ENCODE results near the gene TRAF3IP3.
"Not testable (repeated sequence)": the region's sequence is repeated elsewhere in the genome, so short reads cannot be mapped to it uniquely, and the experiment has no call there.

Gene TRAF3IP3

GRCh38 chr1:209767706-209768105 lies 11.9 kb downstream of the TRAF3IP3 start:
- in situ Hi-C loops (cut with MboI; ENCODE audit: low sequenced_read_pairs), result no loop called here

- in situ Hi-C loops (cut with MboI; ENCODE audit: low sequenced_read_pairs), result no loop called here
These were observed 12.5 kb downstream of the TRAF3IP3 start for GRCh38 chr1:209768354-209768774.

DNA sequence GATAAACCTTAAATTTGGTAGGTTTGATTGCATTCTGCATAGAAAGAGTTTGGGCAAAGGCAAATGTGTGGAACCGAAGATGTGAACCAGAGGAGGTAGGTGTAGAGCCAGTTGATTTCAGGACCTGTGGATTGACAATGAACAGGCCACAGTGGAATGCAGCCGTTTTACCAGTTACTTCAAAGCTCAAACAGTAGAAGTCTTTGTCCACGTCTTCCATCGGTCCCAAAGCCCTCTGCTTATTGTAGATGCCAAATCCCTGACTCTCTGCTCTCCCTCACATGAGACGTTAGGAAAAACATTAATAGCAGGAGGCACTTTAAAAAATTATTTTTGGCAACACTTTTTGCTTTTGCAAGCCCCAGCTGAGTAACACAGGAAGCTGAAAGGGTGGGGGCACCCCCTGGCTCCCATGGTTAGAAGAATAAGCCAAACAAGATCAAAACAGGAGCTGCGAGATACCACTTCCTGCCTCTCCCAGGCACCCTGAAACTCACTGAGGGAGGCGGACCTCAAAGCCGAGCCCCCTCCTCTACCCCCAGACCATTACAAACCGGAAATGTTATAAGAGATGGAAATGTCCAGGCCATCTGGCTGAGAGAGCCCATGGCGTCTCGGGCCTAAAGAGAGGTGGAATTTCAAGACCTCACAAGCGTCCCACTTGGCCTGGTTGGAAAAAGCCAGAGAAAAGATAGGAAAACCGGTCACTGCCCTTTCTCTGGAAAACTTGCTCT lies 13.5 kb downstream of the TRAF3IP3 start:
- in situ Hi-C loops (cut with MboI; ENCODE audit: low sequenced_read_pairs), result no loop called here

DNA sequence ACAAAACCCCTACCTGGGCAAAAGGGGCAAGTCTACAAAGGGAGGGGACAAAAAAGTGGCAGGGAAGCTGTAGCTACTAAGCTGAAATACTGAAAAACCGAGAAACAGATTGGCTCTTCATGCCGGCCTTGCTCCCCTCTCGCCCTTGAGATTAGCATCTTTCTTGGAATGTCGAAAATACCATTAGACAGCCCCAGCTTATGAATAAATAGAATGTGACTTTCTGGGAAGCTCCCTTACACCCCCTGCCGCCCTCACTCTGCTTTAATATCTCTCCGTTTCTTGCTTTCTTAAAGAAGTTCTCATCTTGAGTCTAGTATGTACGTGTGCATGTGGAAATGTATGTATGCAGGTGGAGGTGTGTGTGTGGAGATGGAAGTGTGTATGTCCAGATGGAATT lies 14.1 kb downstream of the TRAF3IP3 start:
- in situ Hi-C loops (cut with MboI; ENCODE audit: low sequenced_read_pairs), result no loop called here

DNA sequence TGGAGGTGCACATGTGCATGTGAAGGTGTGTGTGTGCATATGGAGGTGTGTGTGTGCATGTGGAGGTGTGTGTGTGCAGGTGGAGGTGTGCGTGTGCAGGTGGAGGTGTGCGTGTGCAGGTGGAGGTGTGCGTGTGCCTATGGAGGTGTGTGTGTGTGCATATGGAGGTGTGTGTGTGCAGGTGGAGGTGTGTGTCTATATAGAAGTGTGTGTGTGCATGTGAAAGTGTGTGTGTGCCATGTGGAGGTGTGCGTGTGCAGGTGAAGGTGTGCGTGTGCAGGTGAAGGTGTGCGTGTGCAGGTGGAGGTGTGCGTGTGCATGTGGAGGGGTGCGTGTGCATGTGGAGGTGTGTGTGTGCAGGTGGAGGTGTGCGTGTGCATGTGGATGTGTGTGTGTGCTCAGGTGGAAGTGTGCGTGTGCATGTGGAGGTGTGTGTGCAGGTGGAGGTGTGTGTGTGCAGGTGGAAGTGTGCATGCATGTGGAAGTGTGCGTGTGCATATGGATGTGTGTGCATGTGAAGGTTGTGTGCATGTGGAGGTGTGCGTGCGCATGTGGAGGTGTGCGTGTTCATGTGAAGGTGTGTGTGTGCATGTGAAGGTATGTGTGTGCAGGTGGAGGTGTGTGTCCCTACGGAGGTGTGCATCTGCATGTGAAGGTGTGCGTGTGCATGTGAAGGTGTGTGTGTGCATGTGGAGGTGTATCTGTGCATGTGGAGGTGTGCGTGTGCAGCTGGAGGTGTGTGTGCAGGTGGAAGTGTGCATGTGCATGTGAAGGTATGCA lies 15.0 kb downstream of the TRAF3IP3 start:
- in situ Hi-C loops (cut with MboI; ENCODE audit: low sequenced_read_pairs), result no loop called here

- in situ Hi-C loops (cut with MboI; ENCODE audit: low sequenced_read_pairs), result no loop called here
These were observed 16.3 kb downstream of the TRAF3IP3 start for GRCh38 chr1:209772126-209772525.

DNA sequence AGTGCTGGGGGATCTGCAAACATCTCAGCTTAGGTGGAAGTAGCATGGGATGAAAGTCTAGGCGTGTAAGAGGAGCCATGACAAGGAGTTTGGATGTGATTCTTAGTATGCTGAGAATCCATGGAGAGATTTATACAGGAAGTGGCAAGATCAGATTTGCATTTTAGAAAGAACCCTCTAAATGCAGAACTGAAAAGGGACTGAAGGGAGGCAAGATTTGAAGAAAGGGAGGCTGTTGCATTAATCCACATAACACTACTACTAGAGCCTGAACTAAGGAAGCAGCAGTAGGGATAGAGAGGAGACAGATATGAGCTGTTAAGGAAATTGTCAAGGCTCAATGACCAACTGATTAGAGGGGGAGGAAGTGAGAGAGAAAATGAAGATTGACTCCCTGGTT lies 18.7 kb downstream of the TRAF3IP3 start:
- in situ Hi-C loops (cut with MboI; ENCODE audit: low sequenced_read_pairs), result no loop called here

DNA sequence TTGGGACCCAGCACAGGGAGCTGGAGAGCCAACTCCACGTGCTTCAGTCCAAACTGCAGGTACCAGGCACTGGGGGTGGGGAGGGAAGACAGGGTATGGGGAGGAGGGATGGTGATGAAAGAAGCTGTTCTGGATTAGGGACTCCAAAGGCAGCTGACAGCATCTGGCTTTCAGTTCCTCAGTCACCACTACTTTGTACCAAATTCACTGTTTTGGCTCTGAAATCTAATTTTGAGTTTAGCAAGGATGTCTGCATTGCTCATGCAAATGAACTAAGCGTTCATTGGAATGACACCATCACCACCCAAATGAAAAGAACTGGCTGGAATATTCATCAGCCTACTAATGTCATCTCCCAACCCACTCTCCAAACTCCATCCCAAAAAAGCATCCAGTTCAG lies 19.8 kb downstream of the TRAF3IP3 start:
- in situ Hi-C loops (cut with MboI; ENCODE audit: low sequenced_read_pairs), result no loop called here

DNA sequence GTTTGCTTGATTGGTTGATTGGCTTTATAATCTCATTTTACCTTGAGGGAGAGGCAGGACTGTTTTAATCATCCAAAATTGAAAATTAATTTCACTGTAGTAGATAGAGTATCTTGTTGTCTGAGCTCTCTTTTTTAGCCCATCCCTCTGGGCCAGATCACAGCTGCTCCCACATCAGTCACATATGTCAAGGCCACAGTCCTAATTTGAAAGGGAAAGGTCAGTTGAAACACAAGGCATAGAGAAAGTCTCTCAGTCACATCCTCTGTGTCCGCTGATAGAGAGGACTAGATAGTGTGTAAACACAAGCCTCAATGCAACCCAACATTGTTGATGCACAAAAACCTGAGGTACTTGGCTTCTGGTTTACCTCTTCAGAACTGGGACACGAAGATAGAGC lies 21.7 kb downstream of the TRAF3IP3 start:
- in situ Hi-C loops (cut with MboI; ENCODE audit: low sequenced_read_pairs), result no loop called here

- in situ Hi-C loops (cut with MboI; ENCODE audit: low sequenced_read_pairs), result no loop called here
These were observed 22.2 kb downstream of the TRAF3IP3 start for GRCh38 chr1:209778102-209778501.

DNA sequence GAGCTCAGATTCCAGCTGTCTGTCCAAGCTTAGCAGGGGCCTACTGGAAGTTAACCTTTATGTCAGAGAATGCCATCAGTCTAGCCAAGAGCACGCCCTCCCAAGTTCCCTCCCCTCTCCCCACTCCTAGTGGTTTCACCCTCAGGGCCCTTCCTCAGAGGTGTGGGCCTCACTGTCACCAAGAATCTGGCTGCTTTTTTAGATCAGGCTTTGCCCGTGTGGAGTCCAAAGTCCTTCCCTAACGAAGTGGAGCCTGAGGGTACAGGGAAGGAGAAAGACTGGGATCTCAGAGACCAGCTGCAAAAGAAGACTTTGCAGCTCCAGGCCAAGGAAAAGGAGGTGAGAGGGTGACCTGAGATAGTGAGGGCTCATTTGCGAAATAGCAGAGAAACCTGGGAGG lies 24.4 kb downstream of the TRAF3IP3 start:
- in situ Hi-C loops (cut with MboI; ENCODE audit: low sequenced_read_pairs), result no loop called here

DNA sequence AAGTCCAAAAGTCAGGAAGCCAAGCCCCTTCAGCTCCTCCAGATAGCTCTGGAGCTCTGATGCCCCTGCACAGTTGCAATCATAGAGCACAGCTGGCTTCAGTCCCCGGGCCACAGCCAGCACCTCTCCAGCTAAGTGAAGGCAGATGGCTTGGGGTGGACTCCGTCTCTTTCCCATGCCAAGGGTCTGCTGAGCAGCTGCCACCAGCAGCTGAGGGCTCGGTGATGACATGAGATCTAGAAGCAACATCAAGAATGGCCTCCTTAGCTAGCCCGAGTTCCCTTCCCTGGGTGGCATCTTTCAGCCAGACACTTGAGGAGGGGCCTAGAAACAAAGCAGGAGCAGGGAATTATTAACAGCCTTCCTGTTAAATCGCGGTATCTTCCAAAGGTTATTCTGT lies 27.5 kb downstream of the TRAF3IP3 start:
- in situ Hi-C loops (cut with MboI; ENCODE audit: low sequenced_read_pairs), result no loop called here

GRCh38 chr1:209784265-209785169 lies 28.7 kb downstream of the TRAF3IP3 start, which contains the start of gene C1orf74:
TSS of gene C1orf74 (minus strand) at chr1:209784559. CDS start at chr1:209783634, 925 bp downstream.
- in situ Hi-C loops (cut with MboI; ENCODE audit: low sequenced_read_pairs), result no loop called here

DNA sequence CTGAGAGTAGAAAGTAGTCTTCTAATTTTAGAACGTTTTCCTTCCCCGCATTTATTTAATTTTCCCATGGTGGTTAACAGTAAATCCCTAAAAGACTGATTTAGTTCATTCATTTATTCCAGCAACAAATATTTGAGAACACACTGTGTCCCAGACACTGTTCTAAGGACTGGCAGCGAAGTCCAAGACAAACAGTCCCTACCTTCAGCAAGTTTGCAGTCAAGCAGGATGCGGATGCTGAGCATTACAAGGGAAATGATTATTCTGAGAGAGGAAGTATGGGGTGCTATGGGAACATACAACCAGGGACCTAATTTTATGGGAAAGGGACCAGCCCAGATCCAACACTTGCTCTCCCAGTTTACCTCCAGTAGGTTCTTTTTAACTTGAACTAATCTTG lies 29.7 kb downstream of the TRAF3IP3 start:
- in situ Hi-C loops (cut with MboI; ENCODE audit: low sequenced_read_pairs), result no loop called here

DNA sequence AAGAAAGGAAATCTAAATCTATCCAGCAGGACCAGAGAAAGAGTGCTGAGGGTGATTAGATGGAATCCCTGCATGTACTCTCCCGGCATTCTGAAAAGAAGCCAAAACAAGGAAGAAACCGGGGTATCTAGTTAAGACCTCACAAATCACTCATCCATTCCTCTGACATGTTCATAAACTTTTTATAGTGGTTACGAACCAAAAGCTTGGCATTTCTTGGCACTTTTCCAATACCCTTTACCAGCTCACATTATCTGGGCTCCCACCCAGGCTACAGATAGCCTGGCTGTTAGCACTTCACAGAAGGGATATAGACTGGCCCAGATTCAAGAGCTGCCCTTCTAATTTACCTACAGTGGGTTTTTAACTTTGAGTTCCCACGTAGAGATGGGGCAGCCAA lies 30.3 kb downstream of the TRAF3IP3 start:
- in situ Hi-C loops (cut with MboI; ENCODE audit: low sequenced_read_pairs), result no loop called here

DNA sequence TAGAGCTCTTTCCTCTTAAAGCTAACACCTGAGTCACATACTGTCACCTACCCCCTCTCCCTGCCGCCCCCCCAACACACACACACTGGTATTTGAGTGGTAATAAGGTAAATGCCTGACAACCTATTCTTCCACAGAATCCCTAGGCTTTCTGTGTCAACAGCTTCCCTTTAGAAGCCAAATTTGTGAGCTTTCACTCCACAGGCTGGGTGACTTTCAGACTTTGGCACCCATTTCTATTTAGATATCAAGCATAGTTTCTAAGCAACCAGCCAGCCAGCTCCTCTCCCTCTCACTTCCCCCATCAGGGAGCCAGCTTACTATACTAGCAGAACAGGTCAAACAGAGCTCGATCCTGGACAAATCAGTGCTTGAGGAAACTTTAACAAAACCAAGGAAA lies 31.7 kb downstream of the TRAF3IP3 start:
- in situ Hi-C loops (cut with MboI; ENCODE audit: low sequenced_read_pairs), result no loop called here

DNA sequence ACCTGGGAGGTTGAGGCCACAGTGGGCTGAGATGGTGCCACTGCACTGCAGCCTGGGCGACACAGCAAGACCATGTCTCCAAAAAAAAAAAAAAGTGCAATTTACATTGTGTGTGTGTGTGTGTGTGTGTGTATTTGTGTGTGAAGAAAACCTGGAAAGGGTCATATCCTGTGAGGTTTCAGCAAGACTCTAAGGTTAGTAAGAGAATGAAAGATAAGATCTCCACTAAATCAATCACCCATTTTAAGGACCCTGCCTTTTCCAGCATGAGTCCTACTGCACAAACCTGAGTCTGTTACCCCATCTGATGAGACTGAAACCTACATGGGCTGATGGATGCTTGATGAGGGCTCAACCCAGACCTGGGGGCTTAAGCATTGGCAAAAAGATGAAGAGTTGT lies 33.4 kb downstream of the TRAF3IP3 start:
- in situ Hi-C loops (cut with MboI; ENCODE audit: low sequenced_read_pairs), result no loop called here

GRCh38 chr1:209790286-209791193 lies 34.7 kb downstream of the TRAF3IP3 start:
- in situ Hi-C loops (cut with MboI; ENCODE audit: low sequenced_read_pairs), result no loop called here

DNA sequence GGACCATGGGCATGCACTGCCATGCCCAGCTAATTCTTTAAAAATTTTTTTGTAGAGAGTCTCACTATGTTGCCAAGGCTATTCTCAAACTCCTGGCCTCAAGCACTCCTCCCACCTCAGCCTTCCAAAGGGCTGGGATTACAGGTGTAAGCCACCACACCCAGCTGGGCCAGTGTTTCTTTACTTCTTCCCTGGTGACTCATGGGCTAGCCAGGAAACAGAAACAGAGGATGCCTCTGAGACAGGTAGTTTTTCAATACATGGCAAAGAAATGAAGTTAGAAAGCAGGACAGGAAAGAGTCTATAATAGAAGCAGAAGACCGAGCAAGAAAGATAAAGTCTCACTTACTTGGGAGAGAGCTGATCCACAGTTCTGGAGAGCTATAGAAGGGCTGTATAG lies 36.1 kb downstream of the TRAF3IP3 start:
- in situ Hi-C loops (cut with MboI; ENCODE audit: low sequenced_read_pairs), result no loop called here

DNA sequence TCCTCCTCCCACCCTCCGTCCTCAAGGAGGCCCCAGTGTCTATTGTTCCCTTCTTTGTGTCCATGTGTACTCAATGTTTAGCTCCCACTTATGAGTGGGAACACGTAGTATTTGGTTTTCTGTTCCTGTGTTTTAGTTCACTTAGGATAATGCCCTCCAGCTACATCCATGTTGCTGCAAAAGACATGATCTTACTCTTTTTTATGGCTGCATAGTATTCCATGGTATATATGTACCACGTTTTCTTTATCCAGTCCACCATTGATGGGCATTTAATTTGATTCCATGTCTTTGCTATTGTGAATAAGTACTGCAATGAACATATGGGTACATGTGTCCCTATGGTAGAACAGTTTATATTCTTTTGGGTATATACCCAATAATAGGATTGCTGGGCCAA lies 37.9 kb downstream of the TRAF3IP3 start:
- in situ Hi-C loops (cut with MboI; ENCODE audit: low sequenced_read_pairs), result not testable (repeated sequence)
